BLaER1 treated with 17β-estradiol and CSF1 and Interleukin-3, amounts not matched to agents 10 nM and 100 nM (cell line): ENCODE data around the gene CNIH2.
"Not testable (repeated sequence)": the region's sequence is repeated elsewhere in the genome, so short reads cannot be mapped to it uniquely, and the experiment has no call there.

Experiments
- H3K27ac ChIP-seq, 11 experiments: shearing (Covaris generic); formaldehyde crosslinking; 2 replicates each; pipeline ENCODE4 v1.8.1; 2022
- H3K27me3 ChIP-seq, 11 experiments: shearing (Covaris generic); formaldehyde crosslinking; 2 replicates each; pipeline ENCODE4 v1.8.1; 2022
- H3K36me3 ChIP-seq, 11 experiments: shearing (Covaris generic); formaldehyde crosslinking; 2 replicates each; pipeline ENCODE4 v1.8.1; 2022
- H3K4me1 ChIP-seq, 10 experiments: shearing (Covaris generic); formaldehyde crosslinking; 2 replicates each; pipeline ENCODE4 v1.8.1; 2022
- H3K4me2 ChIP-seq, 11 experiments: shearing (Covaris generic); formaldehyde crosslinking; 2 replicates each; pipeline ENCODE4 v1.8.1; 2022
- H3K4me3 ChIP-seq, 10 experiments: shearing (Covaris generic); formaldehyde crosslinking; 2 replicates each; pipeline ENCODE4 v1.8.1; 2022
- H3K9ac ChIP-seq, 11 experiments: shearing (Covaris generic); formaldehyde crosslinking; 2 replicates each; pipeline ENCODE4 v1.8.1; 2022
- H3K9me3 ChIP-seq, 11 experiments: shearing (Covaris generic); formaldehyde crosslinking; replicated peaks in 1 of 11; 2 replicates each; pipeline ENCODE4 v1.8.1; 2022
- H4K20me1 ChIP-seq, 11 experiments: shearing (Covaris generic); formaldehyde crosslinking; 2 replicates each; pipeline ENCODE4 v1.8.1; 2022
- Cebpa-rat ChIP-seq, 11 experiments: shearing (Covaris generic); IDR thresholded peaks; 2 replicates each; pipeline ENCODE4 v1.8.1; 2022

The CNIH2 gene

GRCh38 chr11:66247295-66247694, 30.7 kb upstream of the CNIH2 start:
- peak overlapping the region in 1 of 11 experiments; percentile 3; a peak in 1 of 22 replicates for H3K4me2 ChIP-seq
- H3K4me1 ChIP-seq: peaks cover 18 to 61% (median 33%) of the 10 kb centered on the region in 10 experiments
- no peak overlapping the region for H3K4me3 ChIP-seq
- no peak for TF ChIP-seq Cebpa-rat (IDR thresholded peaks at IDR 0.05)
- H3K27me3 ChIP-seq: no peaks in the 10 kb centered on the region
- no peak overlapping the region for H3K9ac ChIP-seq
- H3K9me3 ChIP-seq: no peaks in the 10 kb centered on the region
- H3K36me3 ChIP-seq: peaks cover 11 to 61% (median 30%) of the 10 kb centered on the region in 11 experiments; a peak in 17 of 22 replicates
- peaks cover 0 to 36% (median 1%) of the 10 kb centered on the region in 11 experiments; a peak in 8 of 22 replicates for H4K20me1 ChIP-seq
- no peak overlapping the region for H3K27ac ChIP-seq

- Histone ChIP-seq H3K9me3 (no peaks in the 10 kb centered on the region), H3K27me3 (no peaks in the 10 kb centered on the region), H3K36me3 (peaks cover 11 to 61% (median 30%) of the 10 kb centered on the region in 11 experiments; a peak in 17 of 22 replicates), H3K4me2 (peak overlapping the region in 1 of 11 experiments; percentile 3; a peak in 1 of 22 replicates), H3K4me1 (peaks cover 13 to 61% (median 33%) of the 10 kb centered on the region in 10 experiments), H4K20me1 (peaks cover 0 to 31% (median 0%) of the 10 kb centered on the region in 11 experiments; a peak in 6 of 22 replicates), H3K9ac (no peak overlapping the region), H3K4me3 (no peak overlapping the region), H3K27ac (no peak overlapping the region)
- TF ChIP-seq Cebpa-rat (IDR thresholded peaks at IDR 0.05): no peak
These were observed 30.2 kb upstream of the CNIH2 start for GRCh38 chr11:66247801-66248200.

- Histone ChIP-seq H3K4me2 (no peak overlapping the region), H3K36me3 (peaks cover 11 to 56% (median 30%) of the 10 kb centered on the region in 11 experiments; a peak in 17 of 22 replicates), H3K9ac (no peak overlapping the region), H3K4me3 (no peak overlapping the region), H3K27me3 (no peaks in the 10 kb centered on the region), H4K20me1 (peaks cover 0 to 25% (median 0%) of the 10 kb centered on the region in 11 experiments; a peak in 2 of 22 replicates), H3K9me3 (no peaks in the 10 kb centered on the region), H3K4me1 (peaks cover 2 to 61% (median 33%) of the 10 kb centered on the region in 10 experiments; a peak in 18 of 20 replicates), H3K27ac (no peak overlapping the region)
- no peak for TF ChIP-seq Cebpa-rat (IDR thresholded peaks at IDR 0.05)
These were observed 29.1 kb upstream of the CNIH2 start for GRCh38 chr11:66248903-66249302.

- H3K27me3 ChIP-seq: peaks cover 0 to 2% (median 0%) of the 10 kb centered on the region in 11 experiments; a peak in 2 of 22 replicates
- peaks cover 0 to 21% (median 0%) of the 10 kb centered on the region in 11 experiments; a peak in 1 of 22 replicates for H4K20me1 ChIP-seq
- H3K4me2 ChIP-seq: 0 out of 22 replicates have a peak overlapping the region, but pooled peaks of 4 of the 11 experiments have one; percentile 11 to 90 (median 28)
- H3K9ac ChIP-seq: no peak overlapping the region
- H3K4me1 ChIP-seq: peaks cover 1 to 67% (median 47%) of the 10 kb centered on the region in 10 experiments; a peak in 18 of 20 replicates
- H3K36me3 ChIP-seq: peaks cover 11 to 38% (median 27%) of the 10 kb centered on the region in 11 experiments; a peak in 17 of 22 replicates
- no peaks in the 10 kb centered on the region for H3K9me3 ChIP-seq
- no peak overlapping the region for H3K27ac ChIP-seq
- TF ChIP-seq Cebpa-rat (IDR thresholded peaks at IDR 0.05): no peak
- H3K4me3 ChIP-seq: no peak overlapping the region
These were observed 26.2 kb upstream of the CNIH2 start for GRCh38 chr11:66251809-66252208.

- peaks cover 6 to 66% (median 52%) of the 10 kb centered on the region in 10 experiments; a peak in 18 of 20 replicates for H3K4me1 ChIP-seq
- not testable (repeated sequence) for H3K4me3 ChIP-seq, H3K9me3 ChIP-seq, H3K27me3 ChIP-seq
- H3K4me2 ChIP-seq: peak overlapping the region in 9 of 11 experiments; percentile 15 to 97 (median 88); a peak in 16 of 22 replicates
- peaks cover 0 to 12% (median 0%) of the 10 kb centered on the region in 11 experiments; a peak in 1 of 22 replicates for H4K20me1 ChIP-seq
- H3K27ac ChIP-seq: peak overlapping the region in 3 of 11 experiments; percentile 36 to 45 (median 38); a peak in 4 of 22 replicates
- peaks cover 8 to 27% (median 19%) of the 10 kb centered on the region in 11 experiments; a peak in 14 of 22 replicates for H3K36me3 ChIP-seq
- peak overlapping the region in 5 of 11 experiments; percentile 1 to 62 (median 21); a peak in 4 of 22 replicates for H3K9ac ChIP-seq
These were observed 24.9 kb upstream of the CNIH2 start for GRCh38 chr11:66253081-66253480.

- Histone ChIP-seq H3K36me3 (peaks cover 19 to 47% (median 36%) of the 10 kb centered on the region in 11 experiments; a peak in 21 of 22 replicates), H3K4me1 (peaks cover 11 to 49% (median 44%) of the 10 kb centered on the region in 10 experiments), H3K9ac (peak overlapping the region; percentile 75 to 91 (median 85)), H3K9me3 (no peaks in the 10 kb centered on the region), H3K4me2 (peak overlapping the region; percentile 86 to 99 (median 95)), H3K27ac (peak overlapping the region in 10 of 11 experiments; percentile 61 to 82 (median 76); a peak in 17 of 22 replicates), H3K27me3 (peaks cover 0 to 8% (median 0%) of the 10 kb centered on the region in 11 experiments; a peak in 2 of 22 replicates), H4K20me1 (peaks cover 0 to 41% (median 16%) of the 10 kb centered on the region in 11 experiments; a peak in 13 of 22 replicates), H3K4me3 (peak overlapping the region; percentile 75 to 96 (median 88))
- TF ChIP-seq Cebpa-rat (IDR thresholded peaks at IDR 0.05): no peak
These were observed 19.5 kb upstream of the CNIH2 start for GRCh38 chr11:66258473-66258893.

GRCh38 chr11:66259225-66259624, 18.8 kb upstream of the CNIH2 start:
- Histone ChIP-seq H3K4me3 (no peak overlapping the region), H3K27me3 (peaks cover 0 to 8% (median 0%) of the 10 kb centered on the region in 11 experiments; a peak in 2 of 22 replicates), H3K27ac (no peak overlapping the region), H3K9me3 (no peaks in the 10 kb centered on the region), H3K4me1 (peaks cover 11 to 42% (median 37%) of the 10 kb centered on the region in 10 experiments), H3K9ac (peak overlapping the region in 4 of 11 experiments; percentile 1 to 91 (median 46); a peak in 5 of 22 replicates), H3K36me3 (peaks cover 19 to 54% (median 42%) of the 10 kb centered on the region in 11 experiments; a peak in 21 of 22 replicates), H3K4me2 (peak overlapping the region in 4 of 11 experiments; percentile 86 to 97 (median 96); a peak in 7 of 22 replicates), H4K20me1 (peaks cover 0 to 49% (median 16%) of the 10 kb centered on the region in 11 experiments; a peak in 13 of 22 replicates)
- TF ChIP-seq Cebpa-rat (IDR thresholded peaks at IDR 0.05): no peak

GRCh38 chr11:66259956-66260355, 18.0 kb upstream of the CNIH2 start:
- no peak for TF ChIP-seq Cebpa-rat (IDR thresholded peaks at IDR 0.05)
- Histone ChIP-seq H4K20me1 (peaks cover 0 to 55% (median 16%) of the 10 kb centered on the region in 11 experiments; a peak in 13 of 22 replicates), H3K9ac (peak overlapping the region in 3 of 11 experiments; percentile 1 to 25 (median 3); a peak in 3 of 22 replicates), H3K4me2 (no peak overlapping the region), H3K4me3 (no peak overlapping the region), H3K27ac (no peak overlapping the region), H3K4me1 (peaks cover 11 to 35% (median 30%) of the 10 kb centered on the region in 10 experiments), H3K36me3 (peaks cover 19 to 62% (median 49%) of the 10 kb centered on the region in 11 experiments; a peak in 21 of 22 replicates), H3K27me3 (peaks cover 0 to 8% (median 0%) of the 10 kb centered on the region in 11 experiments; a peak in 2 of 22 replicates), H3K9me3 (no peaks in the 10 kb centered on the region)

- Histone ChIP-seq H3K9ac (peak overlapping the region in 1 of 11 experiments; percentile 25; a peak in 1 of 22 replicates), H3K36me3 (peaks cover 19 to 78% (median 60%) of the 10 kb centered on the region in 11 experiments; a peak in 21 of 22 replicates), H3K27ac (no peak overlapping the region), H3K27me3 (peaks cover 0 to 8% (median 0%) of the 10 kb centered on the region in 11 experiments; a peak in 2 of 22 replicates), H3K4me3 (no peak overlapping the region), H3K4me2 (no peak overlapping the region), H3K4me1 (peaks cover 14 to 21% (median 18%) of the 10 kb centered on the region in 10 experiments), H3K9me3 (no peaks in the 10 kb centered on the region), H4K20me1 (peaks cover 0 to 63% (median 16%) of the 10 kb centered on the region in 11 experiments; a peak in 13 of 22 replicates)
- no peak for TF ChIP-seq Cebpa-rat (IDR thresholded peaks at IDR 0.05)
These were observed 16.4 kb upstream of the CNIH2 start for GRCh38 chr11:66261578-66261977.
